GM18505 (cell line): ENCODE results near the gene MARK1.

ENCODE experiments used
- ATAC-seq: cut with Tn5 transposase; IDR thresholded peaks from one replicate; pipeline ENCODE4 v1.9.1; 2021; ENCODE audit not compliant: unreplicated experiment
- POLR2A ChIP-seq: IDR thresholded peaks from 4 replicates; pipeline ENCODE4 v1.6.1; 2011; ENCODE audit warnings: borderline replicate concordance; ENCODE audit not compliant: insufficient read depth, insufficient read length; ENCODE audit errors: extremely low read depth

MARK1 gene

DNA sequence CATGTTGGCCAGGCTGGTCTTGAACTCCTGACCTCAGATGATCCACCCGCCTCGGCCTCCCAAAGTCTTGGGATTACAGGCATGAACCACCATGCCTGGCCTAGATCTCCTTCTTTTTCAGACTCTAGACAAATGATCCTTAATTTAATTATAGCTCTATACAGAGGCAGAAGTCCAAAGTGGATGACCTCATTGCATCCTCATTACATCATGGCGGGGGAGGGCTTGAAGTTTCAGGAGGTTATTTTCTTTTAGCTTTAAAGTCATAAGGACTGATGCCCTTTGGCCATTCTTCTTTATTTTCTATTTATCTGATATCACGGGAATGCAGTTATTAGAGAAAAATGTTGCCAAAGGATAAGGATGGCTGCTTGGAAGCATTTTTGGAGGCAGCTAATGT lies 14.1 kb upstream of the MARK1 start:
- ATAC-seq = no peak
- no peak for TF ChIP-seq POLR2A

GRCh38 chr1:220514256-220514655 lies 13.7 kb upstream of the MARK1 start:
- no peak for TF ChIP-seq POLR2A
- no peak for ATAC-seq

GRCh38 chr1:220516014-220516721 lies 11.8 kb upstream of the MARK1 start:
- no peak for TF ChIP-seq POLR2A
- ATAC-seq = no peak

GRCh38 chr1:220516722-220517042 lies 11.3 kb upstream of the MARK1 start:
- no peak for TF ChIP-seq POLR2A

GRCh38 chr1:220521778-220522177 lies 6.2 kb upstream of the MARK1 start:
- no peak for TF ChIP-seq POLR2A
- no peak for ATAC-seq

More at GRCh38 chr1:220516722-220517042, 11.3 kb upstream of the MARK1 start:
- ATAC-seq = no peak

- no peak for TF ChIP-seq POLR2A
- ATAC-seq = no peak
These were observed 1.6 kb upstream of the MARK1 start for GRCh38 chr1:220526294-220526693.

DNA sequence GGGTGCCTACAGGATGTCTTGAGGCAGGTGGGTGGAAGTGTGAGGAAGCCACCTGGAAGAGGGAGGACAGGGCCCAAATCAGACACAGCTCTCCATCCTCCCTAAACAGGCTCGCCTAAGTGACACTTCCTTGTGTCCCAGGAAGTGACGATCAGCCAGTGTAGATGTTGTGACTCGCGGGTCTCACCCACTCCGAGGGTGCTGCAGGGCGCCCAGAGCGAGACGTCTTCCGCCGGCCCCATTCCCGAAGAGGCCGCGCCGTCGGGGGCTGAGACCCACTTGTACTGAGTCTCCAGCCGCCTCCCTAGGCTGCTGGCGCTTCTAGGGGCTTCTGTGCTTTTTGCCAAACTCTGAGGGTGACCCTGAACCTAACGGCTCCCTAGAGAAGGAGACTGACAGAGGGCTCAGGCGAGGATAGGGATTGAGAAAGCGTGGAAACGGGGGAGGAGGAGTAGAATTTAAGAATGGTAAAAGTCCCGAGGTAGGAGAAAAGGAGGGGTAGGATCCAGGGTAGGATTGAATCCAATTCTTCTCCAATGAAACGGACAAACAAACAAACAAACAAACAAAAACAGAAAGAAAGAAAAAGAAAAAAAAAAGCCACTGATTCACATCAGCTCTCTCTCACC lies 543 bp upstream of the MARK1 start:
- TF ChIP-seq POLR2A = no peak
- no peak for ATAC-seq

DNA sequence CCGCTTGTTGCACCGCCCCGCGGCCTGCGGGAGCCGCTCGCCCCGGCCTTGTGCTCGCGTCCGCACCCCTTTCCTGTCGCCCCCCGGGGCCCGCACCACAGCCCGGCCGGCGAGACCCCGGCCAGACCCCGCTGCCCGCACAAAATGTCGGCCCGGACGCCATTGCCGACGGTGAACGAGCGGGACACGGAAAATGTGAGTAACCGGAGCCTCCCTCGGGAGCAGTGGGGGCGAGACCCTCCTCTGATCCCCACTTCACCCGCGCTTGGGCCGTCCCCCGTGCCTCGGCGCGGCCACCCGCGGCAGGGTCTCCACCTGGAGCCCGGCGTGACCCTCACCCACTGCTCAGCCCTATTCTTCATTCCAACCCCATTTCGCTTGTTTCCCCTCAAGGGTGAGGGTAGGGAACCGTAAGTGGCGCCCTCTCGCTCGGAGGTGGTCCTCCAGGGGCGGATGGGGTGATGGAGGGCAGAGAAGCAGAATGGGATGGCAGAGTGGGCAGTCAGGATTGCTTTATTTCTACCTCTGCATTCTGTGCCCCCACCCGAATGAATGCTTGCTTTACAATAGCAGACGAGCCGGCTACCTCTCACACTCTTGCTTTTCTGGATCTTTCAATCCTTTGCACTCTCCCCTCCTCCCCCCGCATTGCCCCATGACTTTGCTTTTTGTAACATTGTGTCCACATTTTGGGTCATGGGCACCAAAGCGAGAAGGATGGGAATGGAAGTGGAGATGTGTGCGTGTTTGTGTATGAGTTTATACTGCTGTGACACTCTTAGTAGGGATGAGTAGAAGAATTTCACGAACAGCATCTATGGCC lies 954 bp downstream of the MARK1 start:
- ATAC-seq = peak; percentile 4
- no peak for TF ChIP-seq POLR2A

DNA sequence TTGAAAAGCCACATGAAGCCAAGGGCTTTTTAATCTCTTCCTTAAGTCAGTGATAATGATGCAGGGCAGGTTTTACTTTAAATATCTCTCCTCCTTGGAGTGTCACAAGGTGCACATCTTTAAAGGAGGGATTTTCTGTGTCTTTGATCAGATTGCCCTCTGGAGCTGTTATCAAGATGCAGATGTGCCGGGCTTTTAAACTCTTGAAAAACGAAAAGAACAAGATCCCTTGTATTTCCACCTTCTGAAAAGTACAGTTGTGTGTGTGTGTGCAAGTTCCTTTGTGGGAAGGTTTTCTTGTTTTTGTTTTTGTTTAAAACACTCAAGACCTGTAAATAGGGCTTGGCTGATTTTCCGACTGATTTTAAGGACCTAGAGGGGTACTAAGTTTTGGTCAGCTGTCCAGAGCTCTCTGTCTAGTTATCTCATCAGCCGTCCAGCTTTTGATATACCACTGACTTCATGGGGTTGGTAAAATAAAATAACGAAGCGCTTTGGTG lies 1.6 kb downstream of the MARK1 start:
- no peak for TF ChIP-seq POLR2A
- no peak for ATAC-seq

- no peak for TF ChIP-seq POLR2A
- ATAC-seq = no peak
These were observed 5.7 kb downstream of the MARK1 start for GRCh38 chr1:220533504-220534109.

DNA sequence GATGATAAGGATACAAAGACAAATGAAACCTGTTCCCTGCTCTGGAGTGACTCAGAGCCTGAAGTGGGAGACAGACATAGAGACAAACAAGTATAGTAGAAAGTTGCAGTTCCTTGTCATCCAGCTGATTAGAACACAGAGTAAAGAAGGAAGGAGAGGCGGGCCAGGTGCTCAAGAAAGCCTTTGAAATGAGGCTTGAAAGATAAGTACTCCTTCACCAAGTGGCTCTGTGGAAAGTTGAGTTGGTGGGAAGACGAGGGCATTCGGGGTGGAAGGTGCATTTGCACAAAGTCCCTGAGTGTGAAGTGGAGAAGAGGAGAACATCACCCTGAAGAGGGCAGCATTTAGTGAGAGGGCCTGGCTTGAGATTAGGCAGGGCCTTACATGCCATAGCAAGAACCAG lies 17.0 kb downstream of the MARK1 start:
- TF ChIP-seq POLR2A = no peak
- ATAC-seq = no peak

DNA sequence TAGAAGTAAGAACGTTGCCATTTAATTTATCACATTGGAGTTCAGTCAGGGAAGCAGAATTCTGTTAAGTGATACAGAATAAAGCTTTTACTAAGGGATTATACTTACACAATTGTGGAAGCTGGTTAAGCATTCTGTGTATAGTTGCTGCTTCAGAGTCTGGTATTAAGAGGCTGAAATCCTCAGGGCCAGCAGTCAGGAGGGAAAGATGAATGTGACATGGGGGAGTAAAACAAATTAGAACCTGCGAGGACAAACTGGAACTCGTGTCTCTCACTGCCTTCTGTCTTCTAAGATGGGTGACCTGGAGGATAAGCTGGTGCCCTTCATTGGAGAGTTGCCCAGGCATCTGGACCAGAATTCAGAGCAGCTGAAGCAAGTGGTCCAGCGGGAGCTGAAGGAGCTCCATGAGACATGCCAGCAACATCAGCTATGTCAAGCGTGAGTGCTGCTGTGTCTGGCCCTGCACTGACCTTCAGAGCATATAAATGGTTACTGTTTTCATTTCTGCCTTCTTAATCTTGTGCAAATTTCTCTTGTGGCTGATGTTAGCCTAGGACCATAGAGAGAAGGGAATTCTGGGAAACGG lies 23.0 kb downstream of the MARK1 start:
- no peak for ATAC-seq
- no peak for TF ChIP-seq POLR2A

GRCh38 chr1:220551718-220552117 lies 23.8 kb downstream of the MARK1 start:
- no peak for TF ChIP-seq POLR2A
- ATAC-seq = no peak

DNA sequence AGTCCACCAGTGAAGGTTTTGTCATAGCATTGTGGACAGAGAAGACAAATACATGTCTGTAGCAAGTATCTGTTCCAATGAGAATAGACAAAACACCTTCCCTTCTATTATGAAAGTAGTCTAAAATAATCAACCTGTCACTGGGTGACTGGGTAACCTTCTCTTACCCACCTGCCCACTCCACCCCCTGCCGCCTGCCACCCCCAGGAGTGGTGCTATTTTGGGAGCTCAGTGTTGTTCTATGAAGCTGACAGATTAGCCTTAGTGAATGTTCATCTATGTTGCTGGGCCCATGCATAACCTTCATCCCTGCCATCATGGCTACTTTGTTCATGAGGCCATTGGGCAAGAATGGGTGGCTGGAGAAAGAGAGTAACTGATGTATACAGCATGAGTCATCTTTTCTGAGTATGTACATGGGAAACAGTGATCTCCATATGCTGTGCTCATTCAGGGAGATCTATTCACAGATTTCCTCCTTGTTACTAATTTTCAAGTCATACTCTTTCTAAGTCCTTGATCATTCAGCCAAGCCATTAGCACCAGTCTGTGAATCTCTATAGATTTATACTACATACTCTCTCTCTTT lies 24.8 kb downstream of the MARK1 start:
- no peak for ATAC-seq
- no peak for TF ChIP-seq POLR2A

DNA sequence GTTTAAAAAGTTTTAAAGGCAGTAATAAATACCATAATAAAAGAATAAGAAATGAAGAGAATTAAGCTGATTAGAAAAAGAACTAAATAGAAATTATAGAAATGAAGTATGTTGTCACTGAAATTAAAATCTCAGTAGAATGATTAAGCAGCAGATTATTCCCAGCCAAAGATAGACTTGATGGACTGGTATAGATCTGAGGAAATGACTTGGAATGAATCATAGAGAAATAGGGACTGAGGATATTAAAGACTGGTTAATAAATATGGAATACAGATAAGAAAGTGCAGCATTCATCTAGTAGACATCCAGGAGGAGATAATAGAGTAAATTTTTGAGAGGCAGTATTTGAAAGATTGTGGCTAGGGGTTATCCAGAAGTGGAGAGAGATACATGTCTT lies 28.7 kb downstream of the MARK1 start:
- no peak for ATAC-seq

More for the DNA sequence above, 28.7 kb downstream of the MARK1 start:
- TF ChIP-seq POLR2A = no peak
